IMR-90 (cell line): Measurements from ENCODE around the gene NOL4L.

Source experiments
- CEBPB ChIP-seq: IDR thresholded peaks from 2 replicates; pipeline ENCODE4 v1.6.1; 2012; ENCODE audit warnings: low read depth, low read length, improper control_type of control experiment
- USF2 ChIP-seq: fragments of 150-350 bp; IDR thresholded peaks from 2 replicates; pipeline ENCODE4 v1.6.1; 2017; ENCODE audit warnings: mild to moderate bottlenecking, antibody characterized with exemption, low read length, low read depth

GRCh38 chr20:32479012-32479411 is 106.1 kb downstream of the NOL4L start:
- TF ChIP-seq USF2 (no peak), CEBPB (no peak)
